Tibial artery (tissue), 4 donors: ENCODE data around the gene RPP40.

Experiments
- DNase-seq, 2 donors: peaks; one replicate each; pipeline ENCODE4 v3.0.0-alpha.2; 2019
- H3K27ac ChIP-seq, 2 donors: fragments of 200-600 bp; sonication (generic) in 1 of 2; 1 replicate in 1 of 2; 2 replicates in 1 of 2; pipeline ENCODE4 v1.5.1; 2018 to 2019; ENCODE audit warnings: mild to moderate bottlenecking in 1 of 2
- H3K27me3 ChIP-seq, 2 donors: fragments of 200-600 bp; sonication (generic) in 1 of 2; one replicate each; pipeline versions ENCODE4 v1.5.1 to v1.6.0; 2016 to 2019
- H3K36me3 ChIP-seq, 3 donors: fragments of 200-600 bp; sonication (generic) in 2 of 3; one replicate each; pipeline ENCODE4 v1.5.1; 2016 to 2019; ENCODE audit warnings: mild to moderate bottlenecking in 2 of 3
- H3K4me1 ChIP-seq, 4 donors: fragments of 200-600 bp; sonication (generic) in 2 of 4; 1 replicate in 3 of 4; 2 replicates in 1 of 4; pipeline ENCODE4 v1.5.1; 2016 to 2019
- H3K4me3 ChIP-seq, 2 donors: fragments of 200-600 bp; sonication (generic) in 1 of 2; 1 replicate in 1 of 2; 2 replicates in 1 of 2; pipeline ENCODE4 v1.5.1; 2018 to 2019; ENCODE audit warnings: mild to moderate bottlenecking in 2 of 2
- H3K9me3 ChIP-seq, 3 donors: fragments of 200-600 bp; sonication (generic) in 1 of 3; one replicate each; pipeline ENCODE4 v1.5.1; 2016 to 2019
- intact Hi-C: fragments of 100-400 bp; cut with DNase I; formaldehyde crosslinking; loops from one replicate; pipeline ENCODE4 v1.15.0; 2023; ENCODE audit warnings: low total_unique reads
- TF ChIP-seq, protein P1 (sequence below), 2 experiments: fragments of 200-600 bp in 1 of 2; fragments of 450-650 bp in 1 of 2; IDR thresholded peaks; one replicate each; pipeline ENCODE4 v1.5.1; 2017 to 2019; ENCODE audit warnings: antibody characterized with exemption in 2 of 2, mild to moderate bottlenecking in 1 of 2, moderate library complexity in 1 of 2

The RPP40 gene

DNA sequence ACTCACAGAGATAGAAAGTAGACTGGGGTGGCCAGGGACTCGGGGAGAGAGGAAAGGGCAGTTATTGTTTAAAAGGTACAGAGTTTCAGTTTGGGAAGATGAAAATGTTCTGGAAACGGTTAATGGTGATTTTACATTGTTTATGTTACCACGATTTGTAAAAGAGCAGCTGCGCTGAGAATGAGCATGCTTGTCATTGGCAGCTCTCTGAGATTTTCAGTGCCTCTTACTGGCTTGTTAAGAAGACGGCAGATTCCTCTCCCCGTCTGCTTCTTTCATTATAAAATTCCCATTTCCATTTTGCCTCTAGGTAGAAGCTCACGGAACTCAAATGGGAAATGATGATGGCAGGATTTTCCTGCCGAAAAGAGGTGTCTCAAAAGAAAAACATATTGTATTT, 41.6 kb upstream of the RPP40 start:
- H3K4me1 ChIP-seq = no peaks in the 10 kb centered on the region
- intact Hi-C loops = no loop called here
- no peak overlapping the region for H3K27ac ChIP-seq
- H3K27me3 ChIP-seq = no peaks in the 10 kb centered on the region
- no peaks in the 10 kb centered on the region for H3K36me3 ChIP-seq
- H3K9me3 ChIP-seq = peaks cover 0 to 3% (median 3%) of the 10 kb centered on the region in 3 donors
- no peak overlapping the region for H3K4me3 ChIP-seq
- DNase-seq = no peak
- TF ChIP-seq, protein P1, sequence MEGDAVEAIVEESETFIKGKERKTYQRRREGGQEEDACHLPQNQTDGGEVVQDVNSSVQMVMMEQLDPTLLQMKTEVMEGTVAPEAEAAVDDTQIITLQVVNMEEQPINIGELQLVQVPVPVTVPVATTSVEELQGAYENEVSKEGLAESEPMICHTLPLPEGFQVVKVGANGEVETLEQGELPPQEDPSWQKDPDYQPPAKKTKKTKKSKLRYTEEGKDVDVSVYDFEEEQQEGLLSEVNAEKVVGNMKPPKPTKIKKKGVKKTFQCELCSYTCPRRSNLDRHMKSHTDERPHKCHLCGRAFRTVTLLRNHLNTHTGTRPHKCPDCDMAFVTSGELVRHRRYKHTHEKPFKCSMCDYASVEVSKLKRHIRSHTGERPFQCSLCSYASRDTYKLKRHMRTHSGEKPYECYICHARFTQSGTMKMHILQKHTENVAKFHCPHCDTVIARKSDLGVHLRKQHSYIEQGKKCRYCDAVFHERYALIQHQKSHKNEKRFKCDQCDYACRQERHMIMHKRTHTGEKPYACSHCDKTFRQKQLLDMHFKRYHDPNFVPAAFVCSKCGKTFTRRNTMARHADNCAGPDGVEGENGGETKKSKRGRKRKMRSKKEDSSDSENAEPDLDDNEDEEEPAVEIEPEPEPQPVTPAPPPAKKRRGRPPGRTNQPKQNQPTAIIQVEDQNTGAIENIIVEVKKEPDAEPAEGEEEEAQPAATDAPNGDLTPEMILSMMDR (IDR thresholded peaks at IDR 0.05) = no peak

DNA sequence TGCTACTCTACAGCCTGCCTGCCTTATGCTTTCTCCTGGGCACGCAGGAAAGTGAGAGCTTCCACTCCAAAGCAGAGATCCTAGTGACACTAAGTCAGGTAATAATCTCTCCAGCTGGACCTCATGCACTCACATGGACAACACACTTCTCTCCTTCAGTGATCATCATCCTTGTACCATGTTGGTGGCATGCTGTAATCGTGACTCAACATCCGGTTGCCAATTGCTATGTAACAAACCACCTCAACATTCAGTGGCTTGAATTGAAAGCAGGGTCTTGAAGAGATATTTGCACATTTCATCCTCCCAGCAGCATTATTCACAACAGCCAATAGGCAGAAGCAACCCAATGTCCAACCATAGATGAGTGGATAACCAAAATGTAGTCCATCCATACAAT, 41.0 kb upstream of the RPP40 start:
- Histone ChIP-seq H3K9me3 (no peaks in the 10 kb centered on the region), H3K27me3 (no peaks in the 10 kb centered on the region), H3K4me1 (no peaks in the 10 kb centered on the region), H3K27ac (no peak overlapping the region), H3K36me3 (no peaks in the 10 kb centered on the region), H3K4me3 (no peak overlapping the region)
- no peak for DNase-seq
- TF ChIP-seq, protein P1 (IDR thresholded peaks at IDR 0.05) = no peak
- intact Hi-C loops = no loop called here

DNA sequence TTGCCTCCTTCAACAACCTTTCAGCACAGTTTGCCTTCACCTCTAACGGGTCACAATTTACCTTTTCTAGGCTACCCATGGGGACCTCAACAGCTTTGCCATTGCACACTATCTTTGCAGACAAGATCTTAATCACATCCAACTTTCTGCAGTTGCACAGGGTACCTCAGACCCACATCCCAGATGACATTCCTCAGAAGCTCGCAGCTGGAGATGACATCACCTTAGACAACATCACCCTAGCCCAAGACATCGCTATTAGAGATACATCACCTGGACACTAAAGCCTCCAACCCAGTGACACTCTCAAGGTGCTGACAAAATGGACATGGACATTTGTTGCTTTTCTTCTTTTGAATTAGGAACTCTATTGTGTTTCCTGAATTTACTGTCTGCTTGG, 38.6 kb upstream of the RPP40 start:
- intact Hi-C loops = no loop called here
- TF ChIP-seq, protein P1 (IDR thresholded peaks at IDR 0.05) = no peak

DNA sequence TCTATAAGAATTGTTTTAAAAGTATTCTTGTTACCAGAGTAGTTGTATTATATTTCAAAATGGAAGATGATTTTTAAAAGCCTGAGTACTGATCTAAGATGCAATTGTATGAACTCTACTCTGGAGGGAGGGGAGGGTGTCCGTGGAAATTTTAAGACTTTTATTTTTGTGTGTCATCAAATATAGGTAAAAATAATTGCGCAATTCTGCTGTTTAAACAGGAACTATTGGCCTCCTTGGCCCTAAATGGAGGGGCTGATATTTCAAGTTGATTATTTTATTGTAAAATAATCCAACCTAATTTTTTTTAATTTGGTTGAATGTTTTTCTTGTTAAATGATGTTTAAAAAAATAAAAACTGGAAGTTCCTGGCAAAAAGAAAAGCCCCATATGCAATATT, 38.1 kb upstream of the RPP40 start:
- H3K27me3 ChIP-seq = no peaks in the 10 kb centered on the region
- no peak overlapping the region for H3K4me3 ChIP-seq
- DNase-seq = no peak
- no peak overlapping the region for H3K27ac ChIP-seq
- TF ChIP-seq, protein P1 (IDR thresholded peaks at IDR 0.05) = no peak
- H3K9me3 ChIP-seq = no peaks in the 10 kb centered on the region
- no peaks in the 10 kb centered on the region for H3K4me1 ChIP-seq
- intact Hi-C loops = no loop called here
- H3K36me3 ChIP-seq = no peaks in the 10 kb centered on the region

More for the DNA sequence above, 38.6 kb upstream of the RPP40 start:
- Histone ChIP-seq H3K9me3 (no peaks in the 10 kb centered on the region), H3K4me3 (no peak overlapping the region), H3K27ac (no peak overlapping the region), H3K27me3 (no peaks in the 10 kb centered on the region), H3K36me3 (no peaks in the 10 kb centered on the region), H3K4me1 (no peaks in the 10 kb centered on the region)
- no peak for DNase-seq

DNA sequence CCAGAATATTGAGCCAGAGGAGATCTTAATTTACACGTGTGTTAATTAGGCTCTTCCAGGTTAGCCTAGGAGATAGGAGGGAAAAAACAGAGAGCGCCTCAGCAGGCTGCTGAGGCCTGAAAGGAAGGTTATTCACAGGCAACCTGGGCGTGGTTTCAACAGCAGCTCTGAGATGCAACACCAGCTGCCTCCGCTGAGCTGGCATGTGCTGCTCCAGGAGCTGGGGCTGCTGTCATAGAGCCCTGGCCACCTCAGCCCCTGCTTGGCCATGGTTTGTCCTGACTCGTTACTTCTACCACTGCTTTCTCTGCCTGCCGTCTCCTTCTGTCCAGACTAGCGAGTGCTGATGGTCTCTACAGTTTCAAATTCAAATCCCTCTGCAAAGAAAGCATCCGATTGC, 32.4 kb upstream of the RPP40 start:
- TF ChIP-seq, protein P1 (IDR thresholded peaks at IDR 0.05) = no peak
- intact Hi-C loops = no loop called here
- no peaks in the 10 kb centered on the region for H3K9me3 ChIP-seq
- no peak overlapping the region for H3K4me3 ChIP-seq
- no peak for DNase-seq
- H3K36me3 ChIP-seq = no peaks in the 10 kb centered on the region
- H3K4me1 ChIP-seq = no peaks in the 10 kb centered on the region
- no peaks in the 10 kb centered on the region for H3K27me3 ChIP-seq
- H3K27ac ChIP-seq = no peak overlapping the region

DNA sequence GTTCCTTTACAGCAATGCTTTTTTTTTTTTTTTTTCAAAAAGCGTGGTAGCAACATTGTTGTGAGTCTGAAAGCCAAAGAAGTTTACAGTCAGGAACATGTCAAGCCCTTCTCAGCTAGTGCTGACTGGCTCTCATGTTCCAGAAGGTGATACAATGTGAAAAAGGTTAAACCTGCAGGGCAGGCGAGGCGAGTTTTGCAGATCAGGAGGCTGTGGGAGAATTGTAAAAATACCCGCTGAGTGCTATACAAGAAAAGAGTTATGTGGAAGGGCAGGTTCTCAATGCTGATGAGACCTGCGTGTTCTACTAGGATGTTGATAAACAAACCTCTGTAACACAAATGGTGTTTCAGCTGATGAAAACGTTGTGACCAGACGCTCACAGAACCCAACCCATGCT, 30.9 kb upstream of the RPP40 start:
- DNase-seq = no peak
- intact Hi-C loops = no loop called here
- H3K27ac ChIP-seq = no peak overlapping the region
- no peaks in the 10 kb centered on the region for H3K4me1 ChIP-seq
- TF ChIP-seq, protein P1 (IDR thresholded peaks at IDR 0.05) = no peak
- H3K9me3 ChIP-seq = no peaks in the 10 kb centered on the region
- H3K4me3 ChIP-seq = no peak overlapping the region
- no peaks in the 10 kb centered on the region for H3K36me3 ChIP-seq
- no peaks in the 10 kb centered on the region for H3K27me3 ChIP-seq
